ENCODE measurements around the gene HIRA.
"Not testable (repeated sequence)": the region's sequence is repeated elsewhere in the genome, so short reads cannot be mapped to it uniquely, and the experiment has no call there.

HIRA gene

GRCh38 chr22:19330865-19331418 is 100.6 kb downstream of the HIRA start:
- DNase-seq: no peak
- no peaks in the 10 kb centered on the region for H3F3A ChIP-seq (ENCODE audit: insufficient read depth, low read length)
- H3K9me2 ChIP-seq (replicated peaks; ENCODE audit: insufficient read depth, low read length): no peaks in the 10 kb centered on the region
- H3K36me3 ChIP-seq (replicated peaks; ENCODE audit: insufficient read depth, low read length): peaks cover 13% of the 10 kb centered on the region
- H3K4me1 ChIP-seq (ENCODE audit: low read length): no peaks in the 10 kb centered on the region
- no peak overlapping the region for H3K9ac ChIP-seq (ENCODE audit: low read length)
- H3K4me2 ChIP-seq (ENCODE audit: low read depth, low read length): no peak overlapping the region
- no peaks in the 10 kb centered on the region for H4K20me1 ChIP-seq (ENCODE audit: insufficient read depth, low read length)
- H3K4me3 ChIP-seq (ENCODE audit: low read length): no peak overlapping the region
- no peaks in the 10 kb centered on the region for H3K27me3 ChIP-seq (replicated peaks; ENCODE audit: insufficient read depth, low read length)
- H3K9me3 ChIP-seq (replicated peaks; ENCODE audit: insufficient read depth, low read length): no peaks in the 10 kb centered on the region
- H3K79me2 ChIP-seq (ENCODE audit: low read length): no peaks in the 10 kb centered on the region
- H3K27ac ChIP-seq (ENCODE audit: low read length): no peak overlapping the region
- no peak overlapping the region for H2AFZ ChIP-seq (ENCODE audit: low read length)
- TF ChIP-seq CTCF (IDR thresholded peaks at IDR 0.05; ENCODE audit: low read length) (no peak), EZH2phosphoT487 (IDR thresholded peaks at IDR 0.05; ENCODE audit: low read length) (no peak), EZH2 (optimal IDR thresholded peaks at IDR 0.05; ENCODE audit: low read depth, low read length) (no peak)

DNA sequence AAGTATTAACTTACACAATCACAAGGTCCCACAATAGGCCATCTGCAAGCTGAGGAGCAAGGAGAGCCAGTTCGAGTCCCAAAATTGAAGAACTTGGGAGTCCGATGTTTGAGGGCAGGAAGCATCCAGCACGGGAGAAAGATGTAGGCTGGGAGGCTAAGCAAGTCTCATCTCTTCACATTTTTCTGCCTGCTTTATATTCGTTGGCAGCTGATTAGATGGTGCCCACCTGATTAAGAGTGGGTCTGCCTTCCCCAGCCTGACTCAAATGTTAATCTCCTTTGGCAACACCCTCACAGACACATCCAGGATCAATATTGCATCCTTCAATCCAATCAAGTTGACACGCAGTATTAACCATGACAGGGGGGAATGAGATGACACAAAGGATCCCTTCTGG is 101.3 kb downstream of the HIRA start:
- H3K4me3 ChIP-seq (ENCODE audit: low read length); H4K20me1 ChIP-seq (ENCODE audit: insufficient read depth, low read length); H2AFZ ChIP-seq (ENCODE audit: low read length); H3K27ac ChIP-seq (ENCODE audit: low read length); H3K9ac ChIP-seq (ENCODE audit: low read length); H3K79me2 ChIP-seq (ENCODE audit: low read length); H3K4me1 ChIP-seq (ENCODE audit: low read length); H3K4me2 ChIP-seq (ENCODE audit: low read depth, low read length); H3K9me3 ChIP-seq (replicated peaks; ENCODE audit: insufficient read depth, low read length); H3F3A ChIP-seq (ENCODE audit: insufficient read depth, low read length); DNase-seq; H3K9me2 ChIP-seq (replicated peaks; ENCODE audit: insufficient read depth, low read length); H3K27me3 ChIP-seq (replicated peaks; ENCODE audit: insufficient read depth, low read length): not testable (repeated sequence)
- H3K36me3 ChIP-seq (replicated peaks; ENCODE audit: insufficient read depth, low read length): peaks cover 13% of the 10 kb centered on the region

- H3K4me2 ChIP-seq (ENCODE audit: low read depth, low read length): no peak overlapping the region
- H3K4me3 ChIP-seq (ENCODE audit: low read length): no peak overlapping the region
- no peak overlapping the region for H3K27ac ChIP-seq (ENCODE audit: low read length)
- no peak overlapping the region for H2AFZ ChIP-seq (ENCODE audit: low read length)
- H3F3A ChIP-seq (ENCODE audit: insufficient read depth, low read length): no peaks in the 10 kb centered on the region
- H3K79me2 ChIP-seq (ENCODE audit: low read length): no peaks in the 10 kb centered on the region
- H3K9me2 ChIP-seq (replicated peaks; ENCODE audit: insufficient read depth, low read length): no peaks in the 10 kb centered on the region
- H3K9ac ChIP-seq (ENCODE audit: low read length): no peak overlapping the region
- DNase-seq: no peak
- no peaks in the 10 kb centered on the region for H3K27me3 ChIP-seq (replicated peaks; ENCODE audit: insufficient read depth, low read length)
- peaks cover 13% of the 10 kb centered on the region for H3K36me3 ChIP-seq (replicated peaks; ENCODE audit: insufficient read depth, low read length)
- H4K20me1 ChIP-seq (ENCODE audit: insufficient read depth, low read length): no peaks in the 10 kb centered on the region
- H3K9me3 ChIP-seq (replicated peaks; ENCODE audit: insufficient read depth, low read length): no peaks in the 10 kb centered on the region
- no peaks in the 10 kb centered on the region for H3K4me1 ChIP-seq (ENCODE audit: low read length)
- no peak for TF ChIP-seq EZH2 (optimal IDR thresholded peaks at IDR 0.05; ENCODE audit: low read depth, low read length)
- TF ChIP-seq CTCF (IDR thresholded peaks at IDR 0.05; ENCODE audit: low read length): no peak
- TF ChIP-seq EZH2phosphoT487 (IDR thresholded peaks at IDR 0.05; ENCODE audit: low read length): no peak
Observed at GRCh38 chr22:19329454-19329853, 102.1 kb downstream of the HIRA start.

DNA sequence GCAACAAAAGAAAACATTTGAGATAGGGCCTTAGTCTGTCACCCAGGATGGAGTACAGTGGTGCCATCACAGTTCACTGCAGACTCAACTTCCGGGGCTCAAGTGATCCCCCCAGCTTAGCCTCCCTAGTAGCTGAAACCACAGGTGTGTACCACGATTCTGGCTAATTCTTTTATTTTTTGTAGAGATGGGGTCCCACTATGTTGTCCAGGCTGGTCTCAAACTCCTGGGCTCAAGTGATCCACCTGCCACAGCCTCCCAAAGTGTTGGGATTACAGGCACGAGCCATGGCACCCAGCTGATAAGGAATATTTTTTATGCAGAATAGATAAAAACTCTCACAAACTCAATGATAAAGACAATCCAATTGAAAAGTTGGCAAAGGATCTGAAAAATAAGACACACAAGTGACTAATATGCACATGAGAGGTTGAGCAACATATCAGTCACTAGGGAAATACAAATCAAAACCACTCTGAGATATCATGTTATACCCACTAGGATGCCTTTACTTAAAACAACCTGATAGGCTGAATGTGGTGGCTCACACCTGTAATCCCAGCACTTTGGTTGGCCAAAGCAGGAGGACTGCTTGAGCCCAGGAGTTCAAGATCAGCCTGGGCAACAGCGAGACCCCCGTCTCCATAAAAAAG is 106.1 kb downstream of the HIRA start:
- Histone ChIP-seq H3K9me2 (replicated peaks; ENCODE audit: insufficient read depth, low read length) (no peaks in the 10 kb centered on the region), H2AFZ (ENCODE audit: low read length) (no peak overlapping the region), H3K36me3 (replicated peaks; ENCODE audit: insufficient read depth, low read length) (peaks cover under 1% of the 10 kb centered on the region), H3K27me3 (replicated peaks; ENCODE audit: insufficient read depth, low read length) (no peaks in the 10 kb centered on the region), H3K9ac (ENCODE audit: low read length) (no peak overlapping the region), H3K4me2 (ENCODE audit: low read depth, low read length) (no peak overlapping the region), H3K27ac (ENCODE audit: low read length) (no peak overlapping the region), H4K20me1 (ENCODE audit: insufficient read depth, low read length) (no peaks in the 10 kb centered on the region), H3K79me2 (ENCODE audit: low read length) (no peaks in the 10 kb centered on the region), H3F3A (ENCODE audit: insufficient read depth, low read length) (no peaks in the 10 kb centered on the region), H3K9me3 (replicated peaks; ENCODE audit: insufficient read depth, low read length) (no peaks in the 10 kb centered on the region), H3K4me3 (ENCODE audit: low read length) (no peak overlapping the region), H3K4me1 (ENCODE audit: low read length) (no peaks in the 10 kb centered on the region)
- TF ChIP-seq EZH2phosphoT487 (IDR thresholded peaks at IDR 0.05; ENCODE audit: low read length) (no peak), EZH2 (optimal IDR thresholded peaks at IDR 0.05; ENCODE audit: low read depth, low read length) (no peak)
- DNase-seq: no peak

GRCh38 chr22:19323420-19323819 is 108.1 kb downstream of the HIRA start:
- H3K9me2 ChIP-seq (replicated peaks; ENCODE audit: insufficient read depth, low read length); H3K4me1 ChIP-seq (ENCODE audit: low read length); DNase-seq; H3F3A ChIP-seq (ENCODE audit: insufficient read depth, low read length); H3K79me2 ChIP-seq (ENCODE audit: low read length); H4K20me1 ChIP-seq (ENCODE audit: insufficient read depth, low read length); H3K9me3 ChIP-seq (replicated peaks; ENCODE audit: insufficient read depth, low read length); H3K27me3 ChIP-seq (replicated peaks; ENCODE audit: insufficient read depth, low read length); H2AFZ ChIP-seq (ENCODE audit: low read length); H3K4me2 ChIP-seq (ENCODE audit: low read depth, low read length); H3K27ac ChIP-seq (ENCODE audit: low read length); H3K4me3 ChIP-seq (ENCODE audit: low read length); H3K9ac ChIP-seq (ENCODE audit: low read length); H3K36me3 ChIP-seq (replicated peaks; ENCODE audit: insufficient read depth, low read length): not testable (repeated sequence)
